Thoracic aorta (tissue), 2 donors: ENCODE data around the gene CEP70. TPM values are rescaled to one million over a fixed set of nuclear protein-coding genes. Genes with fewer than 3 reads are reported as not detected.
A peak's percentile ranks its signal among the peaks of the same experiment; 100 is the strongest.

Source experiments
- ATAC-seq: fragments of 150-250 bp; one replicate; pipeline ENCODE4 v1.8.0; 2017; ENCODE audit warnings: low read depth; ENCODE audit not compliant: insufficient number of reproducible peaks, low FRiP score
- DNase-seq: peaks from one replicate; pipeline ENCODE4 v3.0.0-alpha.2; 2020; ENCODE audit warnings: low spot score
- H3K27ac ChIP-seq, 2 donors: fragments of 200-600 bp; sonication (generic); 1 replicate in 1 of 2; 2 replicates in 1 of 2; pipeline ENCODE4 v1.5.1; 2016; ENCODE audit warnings: mild to moderate bottlenecking in 2 of 2, moderate library complexity in 2 of 2
- H3K27me3 ChIP-seq: fragments of 200-600 bp; sonication (generic); replicated peaks from 2 replicates; pipeline ENCODE4 v1.6.0; 2016; ENCODE audit warnings: mild to moderate bottlenecking; ENCODE audit not compliant: insufficient read depth
- H3K36me3 ChIP-seq: fragments of 200-600 bp; sonication (generic); one replicate; pipeline ENCODE4 v1.5.1; 2016
- H3K4me1 ChIP-seq, 2 donors: fragments of 200-600 bp; sonication (generic); 1 replicate in 1 of 2; 2 replicates in 1 of 2; pipeline versions ENCODE4 v1.5.1 to v1.6.0; 2016; ENCODE audit warnings: low read depth in 2 of 2, mild to moderate bottlenecking in 1 of 2; ENCODE audit not compliant: control insufficient read depth in 1 of 2
- H3K4me3 ChIP-seq: fragments of 200-600 bp; sonication (generic); 2 replicates; pipeline ENCODE4 v1.5.1; 2016; ENCODE audit warnings: mild to moderate bottlenecking
- H3K9me3 ChIP-seq: fragments of 200-600 bp; sonication (generic); 2 replicates; pipeline ENCODE4 v1.5.1; 2016
- CTCF ChIP-seq: fragments of 200-600 bp; sonication (generic); IDR thresholded peaks from one replicate; pipeline ENCODE4 v1.5.1; 2019; ENCODE audit warnings: antibody characterized with exemption
- total RNA-seq, 2 donors: library from RNA; depleted of rRNA; stranded (reverse); fragments of >200 nt; gene quantifications; one replicate each; pipeline versions ENCODE4 v1.1.0 to v1.2.3, GENCODE V29; 2016

The CEP70 gene, protein sequence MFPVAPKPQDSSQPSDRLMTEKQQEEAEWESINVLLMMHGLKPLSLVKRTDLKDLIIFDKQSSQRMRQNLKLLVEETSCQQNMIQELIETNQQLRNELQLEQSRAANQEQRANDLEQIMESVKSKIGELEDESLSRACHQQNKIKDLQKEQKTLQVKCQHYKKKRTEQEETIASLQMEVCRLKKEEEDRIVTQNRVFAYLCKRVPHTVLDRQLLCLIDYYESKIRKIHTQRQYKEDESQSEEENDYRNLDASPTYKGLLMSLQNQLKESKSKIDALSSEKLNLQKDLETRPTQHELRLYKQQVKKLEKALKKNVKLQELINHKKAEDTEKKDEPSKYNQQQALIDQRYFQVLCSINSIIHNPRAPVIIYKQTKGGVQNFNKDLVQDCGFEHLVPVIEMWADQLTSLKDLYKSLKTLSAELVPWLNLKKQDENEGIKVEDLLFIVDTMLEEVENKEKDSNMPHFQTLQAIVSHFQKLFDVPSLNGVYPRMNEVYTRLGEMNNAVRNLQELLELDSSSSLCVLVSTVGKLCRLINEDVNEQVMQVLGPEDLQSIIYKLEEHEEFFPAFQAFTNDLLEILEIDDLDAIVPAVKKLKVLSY
- total RNA-seq: 10 to 100 TPM; 18.4 to 38.2 TPM

GRCh38 chr3:138594150-138594934, at the start of gene CEP70:
CEP70 (minus strand) TSS chr3:138594260; CDS start chr3:138572927, 21,333 bp downstream.
- Histone ChIP-seq H3K36me3 (no peaks in the 10 kb centered on the region), H3K4me3 (peak within 1 kb of the TSS; percentile 82), H3K4me1 (peaks cover 0 to 11% of the 10 kb centered on the region in 2 donors), H3K9me3 (no peaks in the 10 kb centered on the region), H3K27ac (peak within 1 kb of the TSS; percentile 85 to 86), H3K27me3 (no peaks in the 10 kb centered on the region)
- DNase-seq (peak; percentile 78), ATAC-seq (peak; percentile 99)
- TF ChIP-seq CTCF: peak; percentile 90

DNA sequence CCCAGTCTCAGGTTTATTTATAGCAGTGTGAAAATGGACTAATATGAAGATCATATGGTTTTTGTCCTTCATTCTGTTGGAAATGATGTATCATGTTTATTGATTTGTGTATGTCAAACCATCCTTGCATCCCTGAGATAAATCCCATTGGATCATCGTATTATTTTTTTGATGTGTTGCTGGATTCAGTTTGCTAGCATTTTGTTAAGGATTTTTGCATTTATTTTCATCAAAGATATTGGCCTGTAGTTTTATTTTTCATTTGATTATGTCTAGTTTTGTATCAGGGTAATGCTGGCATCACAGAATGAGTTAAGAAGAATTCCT, 48.8 kb upstream of the CEP70 start:
- Histone ChIP-seq H3K27me3 (no peaks in the 10 kb centered on the region), H3K36me3 (no peaks in the 10 kb centered on the region), H3K27ac (no peak overlapping the region), H3K4me1 (no peaks in the 10 kb centered on the region), H3K4me3 (no peak overlapping the region), H3K9me3 (peaks cover 44% of the 10 kb centered on the region)
- TF ChIP-seq CTCF: no peak
- DNase-seq (no peak), ATAC-seq (no peak)

- DNase-seq: no peak
- no peaks in the 10 kb centered on the region for H3K36me3 ChIP-seq
- H3K27me3 ChIP-seq: no peaks in the 10 kb centered on the region
- ATAC-seq: no peak
- H3K9me3 ChIP-seq: peaks cover 42% of the 10 kb centered on the region
- TF ChIP-seq CTCF: no peak
- no peak overlapping the region for H3K27ac ChIP-seq
- H3K4me1 ChIP-seq: no peaks in the 10 kb centered on the region
- no peak overlapping the region for H3K4me3 ChIP-seq
Measured at GRCh38 chr3:138642226-138642926, 48.3 kb upstream of the CEP70 start.

GRCh38 chr3:138640537-138640936, 46.5 kb upstream of the CEP70 start:
- H3K36me3 ChIP-seq: no peaks in the 10 kb centered on the region
- no peak for TF ChIP-seq CTCF
- no peaks in the 10 kb centered on the region for H3K27me3 ChIP-seq
- H3K27ac ChIP-seq: no peak overlapping the region
- no peak for ATAC-seq
- no peaks in the 10 kb centered on the region for H3K4me1 ChIP-seq
- no peak overlapping the region for H3K4me3 ChIP-seq
- DNase-seq: no peak
- H3K9me3 ChIP-seq: peaks cover 24% of the 10 kb centered on the region
